ENCODE data around the gene NARF. TPM values are rescaled to one million over a fixed set of nuclear protein-coding genes. Genes with fewer than 3 reads are reported as not detected.

Gene NARF
- total and polyA plus RNA-seq, 2 of the 8 experiments (the other 6 are each of a cell fraction or from before 2014, with no cell fraction given) = 97.4 to 131 TPM

DNA sequence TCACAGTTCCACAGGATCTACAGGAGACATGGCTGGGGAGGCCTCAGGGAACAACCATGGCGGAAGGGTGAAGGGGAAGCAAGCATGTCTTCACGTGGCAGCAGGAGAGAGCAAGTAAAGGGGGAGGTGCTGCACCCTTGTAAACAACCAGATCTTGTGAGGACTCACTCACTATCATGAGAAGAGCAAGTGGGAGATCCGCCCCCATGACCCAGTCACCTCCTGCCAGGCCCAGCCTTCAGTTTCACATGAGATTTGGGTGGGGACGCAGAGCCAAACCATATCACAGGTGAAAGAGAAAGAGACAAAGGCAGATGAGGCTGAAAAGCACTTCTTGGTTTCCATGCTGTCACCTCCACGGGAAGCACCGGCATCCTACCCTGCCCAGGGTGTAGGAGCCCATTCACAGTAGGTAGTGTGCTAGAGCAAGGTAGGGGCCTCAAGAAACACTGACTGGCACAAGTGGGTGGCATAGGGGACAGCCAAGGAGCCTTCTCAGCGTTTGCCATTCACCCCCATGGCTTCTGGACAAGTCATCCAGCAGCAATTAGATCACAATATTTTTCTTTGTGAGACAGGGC, 6.6 kb downstream of the NARF start:
- Histone ChIP-seq H3K4me2 (ENCODE audit: insufficient read depth in 1 of 2, low read depth in 2 of 2, low read length in 2 of 2) (no peak overlapping the region), H3K56ac (replicated peaks; ENCODE audit: insufficient read length, low read depth, low read length) (no peak overlapping the region), H3K36me3 (ENCODE audit: control insufficient read depth in 2 of 4, insufficient read depth in 4 of 4, low read length in 3 of 4) (peaks cover 29 to 46% (median 35%) of the 10 kb centered on the region in 4 experiments), H3K4me1 (replicated peaks in 1 of 4; ENCODE audit: control insufficient read depth in 3 of 4, insufficient read depth in 4 of 4, low read length in 3 of 4) (no peaks in the 10 kb centered on the region), H2BK120ac (replicated peaks; ENCODE audit: low read depth, low read length) (no peak overlapping the region), H2BK15ac (ENCODE audit: low read length) (no peak overlapping the region), H2AK5ac (ENCODE audit: low read depth, low read length) (no peak overlapping the region), H3K23ac (ENCODE audit: insufficient read length) (no peak overlapping the region), H3K4me3 (ENCODE audit: extremely low read depth in 1 of 4, insufficient read depth in 2 of 4, low read depth in 3 of 4, low read length in 4 of 4) (no peak overlapping the region), H3K4ac (replicated peaks; ENCODE audit: insufficient read length, low read depth, low read length) (no peak overlapping the region), H3K27ac (ENCODE audit: low read depth, low read length) (no peak overlapping the region), H4K8ac (ENCODE audit: extremely low read depth, insufficient read depth, low read length) (no peak overlapping the region), H2BK12ac (ENCODE audit: low read depth, low read length) (no peak overlapping the region), H3K9me3 (ENCODE audit: insufficient read depth in 2 of 2, low read depth in 1 of 2, low read length in 1 of 2) (no peaks in the 10 kb centered on the region), H4K5ac (ENCODE audit: insufficient read length, low read depth, low read length) (no peak overlapping the region), H4K91ac (replicated peaks; ENCODE audit: insufficient read length, low read length) (no peak overlapping the region), H3K79me2 (ENCODE audit: control insufficient read depth in 1 of 2, insufficient read depth in 2 of 2, low read length in 2 of 2) (no peaks in the 10 kb centered on the region), H2BK5ac (ENCODE audit: low read depth, low read length) (no peak overlapping the region), H3K23me2 (ENCODE audit: low read depth, low read length) (no peaks in the 10 kb centered on the region), H4K20me1 (replicated peaks in 1 of 2; ENCODE audit: control insufficient read depth in 1 of 2, insufficient read depth in 2 of 2, low read length in 2 of 2) (peaks cover 3 to 14% of the 10 kb centered on the region in 2 experiments), H3K79me1 (ENCODE audit: low read depth, low read length) (0 out of 2 replicates have a peak, but pooled peaks cover 2% of the 10 kb centered on the region), H3K27me3 (replicated peaks in 1 of 4; ENCODE audit: control insufficient read depth in 3 of 4, extremely low read depth in 1 of 4, insufficient read depth in 3 of 4, low read length in 3 of 4) (no peaks in the 10 kb centered on the region), H2BK20ac (ENCODE audit: low read length) (no peak overlapping the region), H3K9ac (replicated peaks in 1 of 4; ENCODE audit: extremely low read depth in 1 of 4, low read depth in 3 of 4, low read length in 3 of 4) (no peak overlapping the region), H3K18ac (ENCODE audit: extremely low read depth, low read length) (no peak overlapping the region), H3K14ac (ENCODE audit: insufficient read length) (no peak overlapping the region), H2AFZ (ENCODE audit: low read length) (no peak overlapping the region)
- 90% methylated on average over 7 of the region's 7 CpGs; no CpG with 5 or more reads in 1 of the 2 experiments for WGBS, 2 experiments (ENCODE audit: extremely low coverage in 1 of 2, insufficient coverage in 1 of 2, insufficient read length in 1 of 2, insufficient replicate concordance in 2 of 2, low coverage in 1 of 2, low lambda C conversion rate in 2 of 2, missing lambda C conversion rate in 1 of 2)
- ChIA-PET CTCF (ENCODE audit: partially characterized antibody) (no interaction called here), POLR2A (ENCODE audit: partially characterized antibody) (no interaction called here)
- DNase-seq (ENCODE audit: low read depth in 1 of 2, low spot score in 2 of 2) = no peak
- no peak for FAIRE-seq
- TF ChIP-seq CEBPB (IDR thresholded peaks at IDR 0.05; ENCODE audit: low read depth, low read length) = no peak
- no peak for TF ChIP-seq SAP30 (IDR thresholded peaks at IDR 0.05; ENCODE audit: insufficient read depth, insufficient replicate concordance, low read length)
- no peak for TF ChIP-seq EP300 (IDR thresholded peaks at IDR 0.05; ENCODE audit: borderline replicate concordance in 1 of 2, low read depth in 2 of 2, low read length in 2 of 2)
- TF ChIP-seq ZNF274 (IDR thresholded peaks at IDR 0.05; ENCODE audit: borderline replicate concordance, extremely low read depth, low read length) = no peak
- no peak for TF ChIP-seq RBBP5 (IDR thresholded peaks at IDR 0.05; ENCODE audit: borderline replicate concordance, low read depth, low read length)
